ENCODE data around the gene LMTK2. TPM values are rescaled to one million over a fixed set of nuclear protein-coding genes. Genes with fewer than 3 reads are reported as not detected.

The LMTK2 gene
- total RNA-seq, 1 experiment from 2014 or later: 17.8 TPM

GRCh38 chr7:98206451-98207330 is 100.0 kb downstream of the LMTK2 start:
- Histone ChIP-seq H2AFZ (ENCODE audit: low read depth, low read length, poor library complexity, severe bottlenecking) (no peak overlapping the region), H3K36me3 (ENCODE audit: control insufficient read depth in 1 of 2, insufficient read depth in 2 of 2, low read length in 2 of 2) (peaks cover 0 to 2% of the 10 kb centered on the region in 2 experiments; a peak in 1 of 4 replicates), H3K4me1 (ENCODE audit: control insufficient read depth in 1 of 2, insufficient read depth in 2 of 2, low read length in 2 of 2) (peaks cover under 1 to 3% of the 10 kb centered on the region in 2 experiments; a peak in 2 of 4 replicates), H3K4me2 (ENCODE audit: low read length) (no peak overlapping the region), H4K20me1 (ENCODE audit: insufficient read depth) (no peaks in the 10 kb centered on the region), H3K9me2 (ENCODE audit: insufficient read depth) (no peaks in the 10 kb centered on the region), H3K4me3 (replicated peaks in 1 of 2; ENCODE audit: low read depth in 1 of 2, low read length in 2 of 2) (no peak overlapping the region), H3K27ac (ENCODE audit: low read depth, low read length) (no peak overlapping the region), H3K79me2 (ENCODE audit: insufficient read depth, low read length) (no peaks in the 10 kb centered on the region), H3K9ac (ENCODE audit: low read length) (no peak overlapping the region), H3K9me3 (ENCODE audit: control insufficient read depth in 1 of 2, insufficient read depth in 1 of 2, low read depth in 1 of 2, low read length in 2 of 2) (no peaks in the 10 kb centered on the region), H3K27me3 (ENCODE audit: insufficient read depth, low read length) (no peaks in the 10 kb centered on the region)
- ChIA-PET RAD21 (ENCODE audit: low non-redundant PET in 1 of 2, low total read pairs in 2 of 2, uncharacterized antibody in 2 of 2, unreplicated experiment in 2 of 2) (no interaction called here), POLR2A (no interaction called here), CTCF (no interaction called here)
- ATAC-seq: no peak
- no peak for TF ChIP-seq YY1 (IDR thresholded peaks at IDR 0.05; ENCODE audit: extremely low read depth, insufficient replicate concordance, low read depth, low read length)
- intact Hi-C loops (cut with micrococcal nuclease): no loop called here
- no peak for DNase-seq (ENCODE audit: low read depth, low spot score)
- BruUV-seq (replicated peaks): no TSS peak

- POLR2A ChIA-PET: no interaction called here
- CTCF ChIA-PET: no interaction called here
- no peaks in the 10 kb centered on the region for H3K79me2 ChIP-seq (ENCODE audit: insufficient read depth, low read length)
Measured at GRCh38 chr7:98209166-98209920, 102.7 kb downstream of the LMTK2 start.

More at GRCh38 chr7:98209166-98209920, 102.7 kb downstream of the LMTK2 start:
- H3K9me2 ChIP-seq (ENCODE audit: insufficient read depth): no peaks in the 10 kb centered on the region
- no peak overlapping the region for H3K4me3 ChIP-seq (replicated peaks in 1 of 2; ENCODE audit: low read depth in 1 of 2, low read length in 2 of 2)
- H3K27ac ChIP-seq (ENCODE audit: low read depth, low read length): no peak overlapping the region
- no peak overlapping the region for H3K4me2 ChIP-seq (ENCODE audit: low read length)
- DNase-seq (ENCODE audit: low read depth, low spot score): no peak
- H3K9ac ChIP-seq (ENCODE audit: low read length): no peak overlapping the region
- no peaks in the 10 kb centered on the region for H4K20me1 ChIP-seq (ENCODE audit: insufficient read depth)
- no TSS peak for BruUV-seq (replicated peaks)
- H3K9me3 ChIP-seq (ENCODE audit: control insufficient read depth in 1 of 2, insufficient read depth in 1 of 2, low read depth in 1 of 2, low read length in 2 of 2): no peaks in the 10 kb centered on the region
- peaks cover 3 to 7% of the 10 kb centered on the region in 2 experiments; a peak in 2 of 4 replicates for H3K4me1 ChIP-seq (ENCODE audit: control insufficient read depth in 1 of 2, insufficient read depth in 2 of 2, low read length in 2 of 2)
- RAD21 ChIA-PET (ENCODE audit: low non-redundant PET in 1 of 2, low total read pairs in 2 of 2, uncharacterized antibody in 2 of 2, unreplicated experiment in 2 of 2): no interaction called here
- TF ChIP-seq ZBTB33 (IDR thresholded peaks at IDR 0.05; ENCODE audit: extremely low read depth, insufficient replicate concordance, low read length) (no peak), RAD21 (IDR thresholded peaks at IDR 0.05; ENCODE audit: low read depth) (no peak), JUND (IDR thresholded peaks at IDR 0.05) (no peak)
- no peaks in the 10 kb centered on the region for H3K27me3 ChIP-seq (ENCODE audit: insufficient read depth, low read length)
- intact Hi-C loops (cut with micrococcal nuclease): no loop called here
- H2AFZ ChIP-seq (ENCODE audit: low read depth, low read length, poor library complexity, severe bottlenecking): no peak overlapping the region
- H3K36me3 ChIP-seq (ENCODE audit: control insufficient read depth in 1 of 2, insufficient read depth in 2 of 2, low read length in 2 of 2): peaks cover 0 to 2% of the 10 kb centered on the region in 2 experiments; a peak in 1 of 4 replicates
- ATAC-seq: no peak

Measured in HCT116 (cell line).